GM18526 (cell line): ENCODE results near the gene ADD2.

Experiments
- POLR2A ChIP-seq: IDR thresholded peaks from 3 replicates; pipeline ENCODE4 v1.6.1; 2011; ENCODE audit not compliant: insufficient read length; ENCODE audit errors: extremely low read depth

Gene ADD2

DNA sequence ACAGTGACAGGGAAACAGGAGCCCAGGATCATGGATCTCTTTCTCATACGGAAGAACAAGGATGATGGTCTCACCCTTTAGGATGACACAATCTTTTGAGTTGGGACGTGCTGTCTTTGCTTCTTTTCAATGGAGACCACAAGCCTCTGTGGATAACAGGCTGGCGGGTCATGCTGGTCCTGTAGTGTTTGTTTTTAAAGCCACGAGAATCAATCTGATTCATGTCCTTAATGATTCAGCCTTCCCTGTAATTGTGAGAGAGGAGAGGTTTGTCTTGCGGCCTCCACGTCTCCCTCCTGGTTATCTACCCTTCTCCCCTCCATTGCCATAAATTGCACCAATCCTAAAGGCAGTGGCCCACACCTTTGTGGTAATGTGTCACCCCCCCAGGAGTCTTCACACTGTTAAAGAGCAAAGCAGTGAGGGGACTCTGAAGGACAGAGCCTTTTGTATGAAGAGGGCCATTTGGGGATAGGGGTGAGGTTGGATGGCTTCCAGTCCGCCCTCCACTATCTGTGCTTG lies 126.7 kb downstream of the ADD2 start:
- TF ChIP-seq POLR2A = no peak

DNA sequence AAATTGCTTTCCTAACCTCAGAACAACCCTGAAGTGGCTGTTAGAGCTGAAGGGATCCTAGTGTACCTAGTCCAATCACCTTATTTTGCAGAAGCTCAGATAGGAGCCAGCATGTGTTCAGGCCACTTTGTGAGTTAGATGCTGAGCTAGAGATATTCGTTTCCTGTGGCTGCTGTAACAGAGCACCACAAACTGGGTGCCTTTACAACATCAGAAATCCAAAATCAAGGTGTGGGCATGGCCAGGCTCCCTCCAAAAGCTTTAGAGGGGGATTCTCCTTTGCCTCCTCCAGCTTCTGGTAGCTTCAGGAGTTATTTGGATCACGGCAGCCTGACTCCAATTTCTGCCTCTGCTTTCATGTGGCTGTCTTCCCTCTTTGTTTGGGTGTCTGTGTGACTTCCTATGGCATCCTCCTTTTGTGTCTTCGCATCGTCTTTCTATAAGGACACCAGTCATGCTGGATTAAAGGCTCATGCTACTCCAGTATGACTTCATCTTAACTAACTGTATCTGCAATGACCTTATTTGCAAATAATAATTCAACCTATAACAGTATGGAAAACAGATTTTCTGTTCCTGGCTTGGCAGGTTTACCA lies 128.1 kb downstream of the ADD2 start:
- TF ChIP-seq POLR2A = no peak

DNA sequence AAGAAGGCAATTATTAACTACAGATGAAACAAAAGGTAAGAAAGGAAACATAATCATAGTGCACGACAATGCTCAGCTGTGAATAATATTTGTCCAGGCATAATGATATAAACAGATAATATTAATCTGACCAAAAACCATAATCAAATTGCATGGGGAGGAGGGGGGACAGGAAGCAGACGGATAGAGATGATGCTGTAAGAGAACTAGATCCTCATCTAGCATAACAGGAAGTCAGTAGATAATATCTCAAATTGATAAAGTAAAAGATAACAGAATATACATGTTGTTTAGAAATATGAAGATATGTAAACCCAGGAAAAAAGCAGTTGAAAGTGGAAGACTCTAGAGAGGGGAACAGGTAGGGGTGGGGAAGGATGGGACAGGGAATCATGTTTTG lies 129.4 kb downstream of the ADD2 start:
- no peak for TF ChIP-seq POLR2A

DNA sequence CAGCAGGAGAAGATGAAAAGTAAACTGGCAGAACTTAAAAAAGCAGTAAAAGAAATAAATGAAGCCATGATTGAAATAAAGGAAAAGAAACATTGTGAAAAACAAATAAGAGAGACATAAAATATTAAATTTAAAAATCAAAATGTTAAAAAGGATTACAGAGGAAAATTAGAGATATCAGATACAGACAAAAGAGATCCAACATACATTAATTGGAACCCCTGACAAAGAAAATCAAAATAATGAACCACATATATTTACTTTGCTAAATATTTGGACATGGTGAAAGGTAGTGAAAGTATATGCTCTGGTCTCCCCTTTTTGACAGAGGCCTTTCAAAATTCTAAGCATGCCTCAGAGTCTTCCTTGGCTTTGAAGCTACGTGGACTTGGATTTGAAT lies 134.5 kb downstream of the ADD2 start:
- no peak for TF ChIP-seq POLR2A

DNA sequence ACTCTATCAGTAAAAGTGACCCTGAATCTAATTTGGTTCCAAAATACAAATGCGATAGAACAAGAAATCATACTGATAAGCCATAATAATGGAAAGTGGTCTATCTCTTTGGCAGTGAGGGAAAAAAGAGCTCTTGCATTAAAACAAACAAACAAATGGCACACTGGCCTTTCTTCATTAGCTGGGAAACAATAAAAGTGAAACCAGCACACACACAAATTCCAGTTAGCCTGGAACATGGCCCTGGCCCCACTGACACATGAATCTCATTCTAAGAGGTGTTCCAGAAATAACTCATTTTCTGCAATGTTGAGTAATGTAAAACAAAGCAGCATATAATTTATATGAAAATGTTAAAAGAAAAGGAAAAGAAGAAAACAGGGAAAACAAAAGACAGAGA lies 135.0 kb downstream of the ADD2 start:
- no peak for TF ChIP-seq POLR2A

DNA sequence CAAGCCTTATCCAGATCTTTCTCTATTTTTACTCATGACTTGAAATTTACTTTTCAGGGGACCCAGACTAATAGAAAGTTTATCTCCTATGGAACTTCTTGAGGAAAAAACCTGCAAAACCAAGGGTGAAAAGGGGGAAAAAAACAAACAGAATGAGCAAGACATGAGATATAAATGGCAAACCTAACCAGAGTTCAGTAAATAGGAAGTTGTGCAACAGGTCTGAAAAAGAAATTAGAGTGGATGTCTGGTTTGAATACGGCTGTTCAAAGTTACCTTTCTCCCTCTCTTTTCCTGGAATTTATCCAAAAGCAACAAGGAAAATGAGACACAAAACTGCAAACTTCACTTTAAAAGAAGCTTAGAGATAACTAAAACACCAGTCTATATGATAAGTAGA lies 135.6 kb downstream of the ADD2 start:
- no peak for TF ChIP-seq POLR2A

DNA sequence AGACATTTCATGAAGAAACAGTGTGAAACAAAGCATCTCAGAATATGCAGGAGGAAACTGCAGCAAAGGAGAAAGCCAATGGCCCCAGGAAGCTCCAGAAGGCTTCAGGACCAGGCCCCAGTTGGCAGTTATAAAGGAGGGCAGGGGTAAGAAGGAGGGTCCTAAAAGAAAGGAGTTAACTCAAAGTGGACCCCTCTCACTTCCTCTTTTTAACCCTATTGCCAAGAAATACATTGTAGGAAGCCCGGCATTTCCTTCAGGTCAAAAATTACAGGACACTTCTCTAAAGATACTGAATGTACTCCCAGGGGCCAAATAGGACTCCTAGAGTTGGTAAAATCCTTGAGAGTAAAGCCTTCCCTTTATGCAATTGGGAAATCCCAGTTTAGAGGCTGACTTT lies 137.2 kb downstream of the ADD2 start:
- no peak for TF ChIP-seq POLR2A

DNA sequence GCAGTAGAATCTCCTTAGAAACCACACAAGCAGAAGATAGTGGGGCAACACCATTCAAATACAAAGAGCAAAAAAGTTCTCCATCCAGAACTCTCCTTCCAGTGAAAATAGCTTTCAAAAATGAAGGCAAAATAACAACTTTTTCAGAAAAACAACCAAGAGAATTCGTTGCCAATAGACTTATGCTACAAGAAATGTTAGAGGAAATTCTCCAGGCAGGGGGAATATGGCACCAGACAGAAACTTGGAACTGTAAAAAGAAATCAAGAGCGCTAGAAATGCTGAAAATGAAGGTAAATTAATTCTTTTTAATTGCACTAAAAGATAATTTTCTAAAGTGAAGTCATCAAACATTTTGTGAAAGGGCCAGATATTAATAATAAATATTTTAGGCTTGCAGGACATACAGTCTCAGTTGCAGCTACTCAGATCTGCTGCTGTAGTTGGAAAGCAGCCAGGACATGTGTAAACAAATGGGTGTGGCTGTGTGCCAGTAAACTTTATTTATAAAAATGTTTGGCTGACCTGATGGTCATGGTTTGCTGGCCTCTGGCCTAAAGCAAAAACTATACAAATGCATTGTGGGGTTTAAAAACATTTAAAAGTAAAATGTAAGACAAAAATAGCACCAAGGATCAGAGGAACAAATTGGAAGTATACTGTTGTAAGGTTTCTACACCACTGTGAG lies 140.6 kb downstream of the ADD2 start:
- TF ChIP-seq POLR2A = no peak

DNA sequence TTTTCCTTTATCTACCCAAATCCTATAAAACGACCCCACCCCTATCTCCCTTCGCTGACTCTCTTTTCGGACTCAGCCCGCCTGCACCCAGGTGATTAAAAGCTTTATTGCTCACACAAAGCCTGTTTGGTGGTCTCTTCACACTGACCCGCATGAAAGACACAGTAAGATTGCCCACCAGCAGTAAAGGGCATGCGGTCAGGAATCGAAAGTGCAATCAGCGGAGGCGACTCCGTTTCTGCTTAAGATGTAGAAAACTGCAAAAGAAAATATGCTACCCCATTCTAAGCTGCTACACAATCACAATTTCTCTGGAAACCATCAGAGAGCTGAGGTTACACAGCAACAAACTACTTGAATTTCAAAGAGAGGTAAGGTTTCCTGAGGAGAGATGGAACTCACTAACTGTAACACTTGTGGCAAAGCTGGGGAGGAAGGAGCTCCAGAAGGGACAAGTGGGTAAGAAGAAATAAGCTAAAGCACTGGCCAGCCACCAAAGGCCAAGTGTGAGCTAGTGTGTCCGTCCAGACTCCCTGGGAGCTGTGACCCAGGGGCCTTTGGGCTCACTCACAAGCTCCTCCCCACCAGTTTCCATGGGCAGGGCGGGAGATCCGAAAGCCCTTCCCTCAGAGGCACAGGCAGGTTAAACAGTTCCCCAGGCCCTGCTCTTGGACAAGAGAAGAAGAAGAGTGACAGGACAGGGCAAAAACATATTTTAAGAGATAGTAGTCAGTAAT lies 141.6 kb downstream of the ADD2 start:
- TF ChIP-seq POLR2A = no peak

DNA sequence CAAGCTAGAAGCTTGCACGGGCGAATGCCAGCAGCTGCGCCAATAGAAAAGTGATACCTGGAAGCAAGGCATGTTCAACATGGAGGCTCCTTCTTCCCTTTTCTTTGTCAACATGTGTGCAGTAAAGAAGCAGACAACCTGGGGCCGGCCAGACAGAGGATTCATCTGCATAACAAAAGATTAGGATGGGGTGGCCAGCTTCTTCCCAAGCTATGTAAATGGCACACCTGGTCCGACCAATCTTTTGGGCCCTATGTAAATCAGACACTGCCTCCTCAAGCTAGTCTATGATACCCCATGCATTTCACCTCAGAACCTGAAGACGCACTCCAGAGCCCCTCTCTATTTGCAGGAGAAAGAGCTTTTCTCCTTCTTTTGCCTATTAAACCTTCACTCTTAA lies 148.0 kb downstream of the ADD2 start:
- TF ChIP-seq POLR2A = no peak

DNA sequence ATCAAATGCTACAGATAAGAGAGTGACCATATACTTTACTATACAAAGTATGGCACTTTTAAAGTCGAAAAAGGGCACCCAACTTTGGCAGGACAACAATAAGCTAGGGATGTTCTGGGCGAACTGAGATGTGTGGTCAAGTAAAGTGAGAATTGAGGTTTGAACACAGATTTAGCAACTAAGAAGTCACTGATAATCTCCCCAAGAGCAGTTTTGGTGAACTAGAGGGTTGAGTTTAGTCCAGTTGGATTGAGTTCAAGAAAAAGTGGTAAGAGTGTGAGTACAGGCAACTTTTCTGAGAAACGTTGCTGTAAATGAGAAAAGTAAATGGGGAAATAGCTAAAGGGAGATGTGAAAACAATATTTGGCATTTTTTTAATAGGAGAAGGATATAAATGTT lies 148.8 kb downstream of the ADD2 start:
- TF ChIP-seq POLR2A = no peak

DNA sequence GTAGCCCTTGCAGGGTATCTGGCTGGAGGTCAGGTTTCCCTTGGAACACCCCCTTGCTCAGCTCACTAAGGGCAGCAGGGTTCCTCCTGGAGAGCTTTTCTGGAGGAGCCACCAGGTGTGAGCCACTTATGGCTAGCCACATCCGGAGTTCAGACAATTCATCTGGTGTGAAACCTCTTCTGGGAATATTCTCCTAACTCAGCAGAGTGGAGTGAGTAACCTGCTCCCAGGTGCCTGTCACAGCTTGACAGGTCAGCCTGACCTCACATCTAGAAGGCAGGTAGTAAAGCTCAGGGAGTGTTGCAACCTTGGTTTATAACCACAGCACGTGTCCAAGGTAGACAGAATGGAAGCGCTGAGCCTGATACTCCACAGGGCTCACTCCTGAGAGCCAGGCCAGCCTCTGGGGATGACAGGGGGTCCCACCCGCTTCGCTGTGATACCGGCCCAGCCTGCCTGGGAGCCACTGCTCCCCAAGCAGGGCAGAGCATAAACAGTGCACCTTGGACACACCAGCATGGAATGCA lies 151.8 kb downstream of the ADD2 start:
- no peak for TF ChIP-seq POLR2A

DNA sequence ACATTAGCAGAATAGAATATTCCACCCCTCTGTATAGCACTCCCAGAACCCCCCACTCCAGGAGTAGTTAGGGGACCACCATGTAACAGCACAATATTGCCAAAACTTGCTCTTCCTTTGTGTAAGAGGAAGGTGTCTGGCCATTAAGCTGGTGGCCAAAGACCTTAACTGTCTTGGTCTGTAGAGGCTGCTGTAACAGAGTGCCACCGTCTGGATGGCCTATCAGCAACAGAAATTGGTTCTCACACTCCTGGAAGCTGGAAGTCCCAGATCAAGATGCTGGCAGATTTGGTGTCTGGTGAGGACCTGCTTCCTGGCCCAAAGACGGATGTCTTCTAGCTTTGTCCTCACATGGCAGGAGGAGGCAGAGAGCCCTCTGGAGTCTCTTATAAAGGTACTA lies 152.8 kb downstream of the ADD2 start:
- TF ChIP-seq POLR2A = no peak

DNA sequence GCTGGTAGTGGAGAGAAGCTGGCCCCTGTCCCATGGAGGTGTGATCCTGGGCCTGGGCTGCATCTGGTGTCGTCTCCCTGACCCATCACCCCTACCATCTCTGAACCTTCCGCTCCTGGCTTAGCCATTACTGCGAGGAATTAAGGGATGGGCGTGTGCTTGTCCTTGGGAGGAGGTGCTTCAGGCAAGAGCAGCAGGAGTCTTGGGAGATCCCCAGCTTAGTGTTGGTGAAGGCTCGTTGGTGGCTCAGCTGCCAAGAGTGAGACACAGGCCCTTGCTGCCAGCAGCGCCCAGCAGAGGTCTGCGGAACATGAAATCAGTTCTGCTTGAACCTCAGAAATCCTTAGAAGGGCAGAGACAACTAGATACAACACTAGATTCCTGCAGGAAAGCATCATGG lies 154.5 kb downstream of the ADD2 start:
- no peak for TF ChIP-seq POLR2A

DNA sequence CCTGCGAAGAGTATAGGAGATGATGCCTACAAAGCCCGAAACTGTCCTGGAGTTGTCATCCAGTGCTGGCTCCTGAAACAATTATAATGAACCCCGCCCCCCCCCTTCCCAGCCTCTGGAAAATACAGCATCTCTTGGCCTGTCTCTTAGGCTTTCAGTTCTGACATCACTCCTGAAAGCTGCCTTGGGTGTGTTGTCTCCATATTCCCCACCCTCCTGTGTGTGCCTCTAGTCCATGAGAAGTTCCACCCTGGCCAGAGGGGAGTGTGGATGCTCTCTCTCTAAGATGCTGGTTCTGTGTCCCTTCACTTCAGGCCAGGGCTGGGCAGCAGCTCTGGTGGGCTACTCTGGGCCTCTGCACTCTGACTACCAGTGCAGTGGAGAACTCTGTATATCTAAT lies 155.4 kb downstream of the ADD2 start:
- no peak for TF ChIP-seq POLR2A

DNA sequence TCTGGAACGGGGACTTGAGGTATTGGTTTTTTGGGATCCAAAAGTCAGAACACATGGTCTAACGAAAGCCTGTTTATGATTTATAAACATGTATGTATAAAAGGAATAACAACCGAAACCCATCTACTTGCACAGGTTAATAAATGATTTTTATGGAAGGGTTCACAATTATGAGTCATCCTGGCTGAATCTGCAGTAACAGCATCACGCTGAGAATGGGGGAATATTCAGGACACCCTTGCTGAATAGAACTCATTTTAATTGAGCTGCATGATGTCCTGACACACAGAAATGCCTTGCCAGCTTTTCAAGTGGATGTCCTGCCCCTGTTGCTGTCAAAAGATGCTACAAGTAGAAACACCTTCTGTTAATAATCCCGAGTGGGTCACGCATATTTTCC lies 159.6 kb downstream of the ADD2 start:
- TF ChIP-seq POLR2A = no peak
